GM23248 (cell line): Measurements from ENCODE around the gene UCN2. TPM values are rescaled to one million over a fixed set of nuclear protein-coding genes. Genes with fewer than 3 reads are reported as not detected.

Experiments used
- DNase-seq: peaks from one replicate; pipeline ENCODE4 v3.0.0-alpha.2; 2015
- H2AFZ ChIP-seq: fragments of 200-600 bp; sonication (generic); 2 replicates; pipeline ENCODE4 v1.6.1; 2016; ENCODE audit warnings: antibody characterized with exemption
- H3F3A ChIP-seq: fragments of 200-600 bp; sonication (generic); 2 replicates; pipeline ENCODE4 v1.6.1; 2016; ENCODE audit warnings: mild to moderate bottlenecking, antibody characterized with exemption, mixed run types; ENCODE audit not compliant: insufficient read depth
- H3K27ac ChIP-seq: fragments of 200-600 bp; sonication (generic); 2 replicates; pipeline ENCODE4 v1.5.1; 2016; ENCODE audit warnings: mild to moderate bottlenecking
- H3K27me3 ChIP-seq: fragments of 200-600 bp; sonication (generic); replicated peaks from 2 replicates; pipeline ENCODE4 v1.6.1; 2016; ENCODE audit warnings: mild to moderate bottlenecking; ENCODE audit not compliant: insufficient read depth
- H3K36me3 ChIP-seq: fragments of 200-600 bp; sonication (generic); 2 replicates; pipeline ENCODE4 v1.6.1; 2016; ENCODE audit warnings: low read depth, mild to moderate bottlenecking
- H3K4me1 ChIP-seq: fragments of 200-600 bp; sonication (generic); 2 replicates; pipeline ENCODE4 v1.6.1; 2016; ENCODE audit warnings: mild to moderate bottlenecking; ENCODE audit not compliant: insufficient read depth
- H3K4me2 ChIP-seq: fragments of 200-600 bp; sonication (generic); one replicate; pipeline ENCODE4 v1.6.1; 2016; ENCODE audit warnings: mild to moderate bottlenecking; ENCODE audit not compliant: unreplicated experiment
- H3K4me3 ChIP-seq: fragments of 200-600 bp; sonication (generic); 2 replicates; pipeline ENCODE4 v1.5.1; 2016; ENCODE audit warnings: mild to moderate bottlenecking
- H3K79me2 ChIP-seq: fragments of 200-600 bp; sonication (generic); 2 replicates; pipeline ENCODE4 v1.6.1; 2016; ENCODE audit warnings: mild to moderate bottlenecking; ENCODE audit not compliant: insufficient read depth
- H3K9ac ChIP-seq: fragments of 200-600 bp; sonication (generic); 2 replicates; pipeline ENCODE4 v1.6.1; 2016; ENCODE audit warnings: mild to moderate bottlenecking
- H3K9me2 ChIP-seq: fragments of 200-600 bp; sonication (generic); 2 replicates; pipeline ENCODE4 v1.6.1; 2016; ENCODE audit warnings: mixed run types, mild to moderate bottlenecking, moderate library complexity; ENCODE audit not compliant: insufficient read depth
- H3K9me3 ChIP-seq: fragments of 200-600 bp; sonication (generic); one replicate; pipeline ENCODE4 v1.6.1; 2017; ENCODE audit warnings: low read depth
- H4K20me1 ChIP-seq: fragments of 200-600 bp; sonication (generic); 2 replicates; pipeline ENCODE4 v1.6.0; 2016; ENCODE audit not compliant: insufficient read depth
- EZH2 ChIP-seq: fragments of 200-600 bp; sonication (generic); IDR thresholded peaks from 2 replicates; pipeline ENCODE4 v1.6.1; 2018; ENCODE audit warnings: antibody characterized with exemption, mild to moderate bottlenecking; ENCODE audit not compliant: insufficient read depth, poor library complexity, severe bottlenecking
- EZH2phosphoT487 ChIP-seq: fragments of 200-600 bp; sonication (generic); IDR thresholded peaks from 2 replicates; pipeline ENCODE4 v1.6.1; 2018; ENCODE audit warnings: antibody characterized with exemption, moderate library complexity, mild to moderate bottlenecking, low read depth; ENCODE audit not compliant: insufficient read depth
- WGBS, 2 experiments: methylation state at CpG; one replicate each; pipeline ENCODE4 v1.1.6; 2015 to 2017; ENCODE audit warnings: low lambda C conversion rate in 2 of 2, low coverage in 1 of 2; ENCODE audit errors: missing lambda C conversion rate in 2 of 2; 5-methylcytosine and 5-hydroxymethylcytosine counted together
- in situ Hi-C: fragments of 300-500 bp; cut with MboI; formaldehyde crosslinking; loops from 2 replicates; pipeline ENCODE4 v1.15.0; 2020
- polyA plus RNA-seq: library from polyadenylated mRNA; unstranded; fragments of >200 nt; fragmentation: Nextera tagmentation; extraction: Ambion mirVana; gene quantifications from 2 replicates; pipeline ENCODE4 v1.2.1, GENCODE V29; 2016
- total RNA-seq: library from RNA; depleted of rRNA; stranded (reverse); fragments of >200 nt; shearing (Covaris generic); gene quantifications from 2 replicates; pipeline ENCODE4 v1.2.3, GENCODE V29; 2014

Gene UCN2
- total and polyA plus RNA-seq, 2 experiments from 2014 or later: 0.45 to 0.86 TPM

DNA sequence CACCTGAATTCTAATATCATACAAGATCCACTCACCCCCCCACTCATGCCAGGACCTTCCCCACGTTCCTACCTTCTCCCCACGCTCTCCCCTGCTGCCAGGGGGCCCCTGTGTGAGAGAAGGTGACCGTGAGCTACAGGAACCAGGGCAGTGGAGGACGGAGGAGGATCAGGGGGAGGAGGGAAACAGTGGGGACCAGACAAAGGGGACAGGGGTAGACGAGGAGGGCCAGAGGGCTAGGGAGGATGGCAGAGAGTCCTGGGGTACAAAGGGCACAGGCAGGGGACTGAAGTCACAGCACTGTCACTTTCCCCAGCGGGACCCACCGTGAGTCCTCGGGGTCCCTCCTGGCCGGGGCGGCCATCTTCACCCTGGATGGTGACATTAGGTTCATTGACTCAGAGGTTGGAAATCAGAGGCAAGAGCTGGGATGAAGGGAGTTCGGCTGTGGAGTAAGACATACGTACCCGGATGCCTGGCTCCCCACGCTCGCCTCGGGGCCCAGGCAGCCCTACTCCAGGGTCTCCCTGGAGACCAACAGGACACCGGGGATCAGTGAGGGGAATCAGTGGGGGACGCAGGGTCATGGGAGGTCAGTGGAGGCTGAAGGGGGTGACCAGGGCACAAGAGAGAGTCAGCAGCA, 6.3 kb upstream of the UCN2 start:
- 94 to 95% methylated on average over 16 to 18 of the region's 18 CpGs for WGBS, 2 experiments
- Histone ChIP-seq H3K4me1 (peaks cover 15% of the 10 kb centered on the region; the same call in 1 of the 2 replicates), H3K4me2 (no peak overlapping the region), H3K4me3 (no peak overlapping the region), H3K27ac (no peak overlapping the region), H2AFZ (no peak overlapping the region), H3K27me3 (no peaks in the 10 kb centered on the region), H3F3A (no peaks in the 10 kb centered on the region), H3K9me2 (no peaks in the 10 kb centered on the region), H3K36me3 (no peaks in the 10 kb centered on the region), H4K20me1 (no peaks in the 10 kb centered on the region), H3K9ac (no peak overlapping the region), H3K79me2 (no peaks in the 10 kb centered on the region), H3K9me3 (no peaks in the 10 kb centered on the region)
- TF ChIP-seq EZH2phosphoT487 (no peak), EZH2 (no peak)
- in situ Hi-C loops: no loop called here
- no peak for DNase-seq

DNA sequence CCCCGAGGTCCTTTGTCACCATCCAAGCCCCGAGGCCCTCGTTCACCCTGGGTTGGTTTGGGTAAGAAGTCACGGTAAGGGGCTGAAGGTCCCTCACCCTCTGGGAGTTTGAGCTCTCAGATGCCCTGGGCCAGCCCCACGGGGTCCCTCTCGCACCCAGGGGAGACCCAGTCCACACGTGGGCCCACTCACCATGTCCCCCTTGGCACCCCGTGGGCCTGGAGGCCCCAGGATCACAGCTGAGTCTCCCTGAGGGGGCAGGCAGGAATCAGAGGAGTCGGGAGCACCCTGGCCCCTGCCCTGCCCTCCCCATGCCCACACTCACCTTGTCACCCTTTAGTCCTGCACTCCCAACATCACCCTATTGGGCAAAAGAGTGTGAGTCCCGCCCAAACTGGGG, 5.8 kb upstream of the UCN2 start:
- H3K9me3 ChIP-seq: no peaks in the 10 kb centered on the region
- in situ Hi-C loops: no loop called here
- H3K79me2 ChIP-seq: no peaks in the 10 kb centered on the region
- H2AFZ ChIP-seq: no peak overlapping the region
- no peak overlapping the region for H3K9ac ChIP-seq
- H3F3A ChIP-seq: no peaks in the 10 kb centered on the region
- H3K4me2 ChIP-seq: no peak overlapping the region
- H3K36me3 ChIP-seq: no peaks in the 10 kb centered on the region
- H3K27me3 ChIP-seq: no peaks in the 10 kb centered on the region
- H3K27ac ChIP-seq: no peak overlapping the region
- H3K4me1 ChIP-seq: peaks cover 19% of the 10 kb centered on the region
- no peak overlapping the region for H3K4me3 ChIP-seq
- H4K20me1 ChIP-seq: no peaks in the 10 kb centered on the region
- H3K9me2 ChIP-seq: no peaks in the 10 kb centered on the region
- 87 to 90% methylated on average over 9 to 10 of the region's 10 CpGs for WGBS, 2 experiments
- no peak for TF ChIP-seq EZH2phosphoT487
- TF ChIP-seq EZH2: no peak
- no peak for DNase-seq

DNA sequence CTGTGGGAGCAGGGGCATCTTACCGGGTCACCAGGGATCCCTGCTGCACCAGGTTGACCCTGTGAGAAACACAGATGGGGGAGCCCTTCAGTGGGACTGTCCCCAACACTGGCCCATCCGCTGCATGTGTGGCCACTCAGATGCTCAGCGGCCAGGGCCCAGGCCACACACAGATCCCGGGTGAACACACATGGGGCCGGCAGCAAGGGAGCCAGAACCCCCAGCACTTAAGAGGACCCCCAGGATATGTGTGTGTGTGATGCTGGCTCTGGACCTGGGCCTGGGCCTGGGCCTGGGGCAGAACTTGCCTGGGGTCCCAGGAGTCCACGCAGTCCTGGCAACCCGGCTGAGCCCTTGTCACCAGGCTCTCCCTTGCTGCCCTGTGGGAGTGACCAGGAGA, 4.9 kb upstream of the UCN2 start:
- no peak overlapping the region for H3K4me3 ChIP-seq
- H3K27me3 ChIP-seq: no peaks in the 10 kb centered on the region
- TF ChIP-seq EZH2: no peak
- no peak for TF ChIP-seq EZH2phosphoT487
- H3K9me3 ChIP-seq: no peaks in the 10 kb centered on the region
- no peaks in the 10 kb centered on the region for H3K79me2 ChIP-seq
- H3F3A ChIP-seq: peaks cover 2% of the 10 kb centered on the region; the same call in 1 of the 2 replicates
- WGBS, 2 experiments: 85 to 86% methylated on average over 7 of the region's 7 CpGs
- DNase-seq: no peak
- H3K9me2 ChIP-seq: no peaks in the 10 kb centered on the region
- H4K20me1 ChIP-seq: no peaks in the 10 kb centered on the region
- H3K9ac ChIP-seq: no peak overlapping the region
- H3K36me3 ChIP-seq: no peaks in the 10 kb centered on the region
- no peak overlapping the region for H3K4me2 ChIP-seq
- peaks cover 28% of the 10 kb centered on the region for H3K4me1 ChIP-seq
- in situ Hi-C loops: no loop called here
- no peak overlapping the region for H2AFZ ChIP-seq
- no peak overlapping the region for H3K27ac ChIP-seq

DNA sequence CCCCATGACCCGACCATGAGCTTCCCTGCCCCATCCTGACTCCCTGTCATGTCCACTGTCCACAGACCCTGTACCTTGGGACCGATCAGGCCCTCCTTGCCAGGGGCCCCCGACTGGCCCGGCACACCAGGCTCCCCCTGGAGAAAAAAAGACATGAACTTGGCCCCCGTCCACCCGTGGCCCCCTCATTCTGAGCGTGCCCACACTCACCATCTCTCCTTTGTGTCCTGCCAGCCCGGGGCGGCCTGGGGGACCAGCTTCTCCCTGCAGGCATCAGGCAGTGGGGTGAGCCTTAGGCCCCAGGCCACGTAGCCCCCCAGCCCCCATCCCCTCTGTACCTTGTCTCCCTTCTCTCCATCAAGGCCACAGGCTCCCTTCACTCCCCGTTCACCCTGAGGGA, 3.9 kb upstream of the UCN2 start:
- no peaks in the 10 kb centered on the region for H3K36me3 ChIP-seq
- DNase-seq: no peak
- 93 to 94% methylated on average over 11 of the region's 11 CpGs for WGBS, 2 experiments

More for the DNA sequence above, 3.9 kb upstream of the UCN2 start:
- Histone ChIP-seq H3F3A (peaks cover 8% of the 10 kb centered on the region), H3K27ac (no peak overlapping the region), H3K79me2 (no peaks in the 10 kb centered on the region), H3K27me3 (no peaks in the 10 kb centered on the region), H3K4me2 (no peak overlapping the region), H3K4me3 (no peak overlapping the region), H2AFZ (no peak overlapping the region), H3K9me2 (no peaks in the 10 kb centered on the region), H4K20me1 (no peaks in the 10 kb centered on the region), H3K9ac (no peak overlapping the region), H3K9me3 (no peaks in the 10 kb centered on the region), H3K4me1 (peaks cover 35% of the 10 kb centered on the region)
- in situ Hi-C loops: no loop called here
- TF ChIP-seq EZH2 (no peak), EZH2phosphoT487 (no peak)
